Activated naive CD4-positive, alpha-beta T cell treated with anti-CD3 and anti-CD28 coated beads, Interleukin-2, amount 50 U/mL, for 72 hours (primary cell): ENCODE results near the gene CIZ1. TPM values are rescaled to one million over a fixed set of nuclear protein-coding genes. Genes with fewer than 3 reads are reported as not detected.

Experiments
- ATAC-seq, 2 donors: fragments of 150-1000 bp; cut with Tn5 transposase; 2 replicates each; pipeline ENCODE4 v1.10.0; 2021; ENCODE audit warnings: mild to moderate bottlenecking in 2 of 2, moderate library complexity in 2 of 2
- DNase-seq, 2 donors: peaks; one replicate each; pipeline ENCODE4 v3.0.0; 2021 to 2022; ENCODE audit warnings: low spot score in 2 of 2
- H3K27ac Mint-ChIP-seq, 2 donors: one replicate each; pipeline ENCODE4 v1.8.0; 2022; ENCODE audit warnings: mild to moderate bottlenecking in 2 of 2, mixed read lengths in 2 of 2
- H3K36me3 Mint-ChIP-seq, 2 donors: one replicate each; pipeline ENCODE4 v1.8.0; 2022; ENCODE audit warnings: mixed read lengths in 2 of 2
- H3K9me3 Mint-ChIP-seq, 2 donors: one replicate each; pipeline ENCODE4 v1.8.0; 2022; ENCODE audit warnings: mixed read lengths in 2 of 2
- total RNA-seq, 2 donors: library from RNA; stranded (reverse); gene quantifications; one replicate each; pipeline ENCODE4 v1.2.3, GENCODE V29; 2022

Gene CIZ1
- total RNA-seq, 2 donors from 2014 or later = 60.1 to 111 TPM

DNA sequence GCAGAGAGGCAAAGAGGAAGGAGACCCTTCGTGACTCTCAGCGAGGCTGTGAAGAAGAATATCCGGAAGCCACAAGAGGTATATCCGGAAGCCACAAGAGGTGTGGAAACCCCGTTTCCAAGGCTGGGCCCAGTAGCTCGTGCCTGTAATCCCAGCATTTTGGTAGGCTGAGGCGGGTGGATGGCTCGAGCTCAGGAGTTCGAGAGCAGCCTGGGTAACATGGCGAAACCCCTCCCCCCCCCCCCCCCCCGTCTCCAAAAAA is 31.9 kb downstream of the CIZ1 start:
- Mint-ChIP-seq H3K36me3 (peaks cover 0 to 6% of the 10 kb centered on the region in 2 donors), H3K9me3 (no peaks in the 10 kb centered on the region), H3K27ac (peak overlapping the region; percentile 79 to 88)
- peak; percentile 28 to 49 for ATAC-seq
- peak; percentile 34 to 70 for DNase-seq

DNA sequence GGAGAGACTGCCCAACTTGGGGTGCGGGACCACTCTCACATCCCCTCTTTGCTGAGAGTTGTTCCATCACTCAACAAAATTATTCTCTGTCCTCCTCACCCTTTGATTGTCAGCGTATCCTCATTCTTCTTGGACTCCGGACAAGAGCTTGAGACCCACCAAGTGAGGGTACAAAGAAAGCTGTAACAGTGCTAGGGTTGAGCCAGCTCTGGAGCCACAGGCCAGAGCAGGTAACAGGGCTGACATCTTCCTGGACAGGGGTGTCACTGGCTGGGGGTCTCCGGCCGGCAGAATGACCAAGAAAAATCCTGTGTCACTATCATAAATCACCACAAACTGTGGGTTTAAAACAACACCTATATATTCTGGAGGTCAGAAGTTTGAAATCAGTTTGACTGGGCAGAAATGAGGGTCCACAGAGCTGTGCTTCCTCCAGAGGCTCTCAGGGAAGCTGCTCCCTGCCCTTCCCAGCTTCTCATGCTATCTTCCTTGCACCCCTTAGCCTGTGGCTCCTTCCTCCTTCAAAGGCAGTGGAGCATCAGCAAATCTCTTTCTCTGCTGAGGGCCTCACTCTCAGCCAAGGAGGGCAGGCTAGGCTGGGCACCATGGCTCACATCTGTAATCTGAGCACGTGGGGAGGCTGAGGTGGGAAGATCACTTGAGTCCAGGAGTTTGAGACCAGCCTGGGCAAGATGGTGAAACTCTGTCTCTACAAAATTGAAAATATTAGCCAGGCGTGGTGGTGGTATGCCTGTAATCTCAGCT is 35.5 kb downstream of the CIZ1 start:
- H3K36me3 Mint-ChIP-seq = no peaks in the 10 kb centered on the region
- H3K27ac Mint-ChIP-seq = no peak overlapping the region
- DNase-seq (no peak), ATAC-seq (no peak)
- no peaks in the 10 kb centered on the region for H3K9me3 Mint-ChIP-seq

DNA sequence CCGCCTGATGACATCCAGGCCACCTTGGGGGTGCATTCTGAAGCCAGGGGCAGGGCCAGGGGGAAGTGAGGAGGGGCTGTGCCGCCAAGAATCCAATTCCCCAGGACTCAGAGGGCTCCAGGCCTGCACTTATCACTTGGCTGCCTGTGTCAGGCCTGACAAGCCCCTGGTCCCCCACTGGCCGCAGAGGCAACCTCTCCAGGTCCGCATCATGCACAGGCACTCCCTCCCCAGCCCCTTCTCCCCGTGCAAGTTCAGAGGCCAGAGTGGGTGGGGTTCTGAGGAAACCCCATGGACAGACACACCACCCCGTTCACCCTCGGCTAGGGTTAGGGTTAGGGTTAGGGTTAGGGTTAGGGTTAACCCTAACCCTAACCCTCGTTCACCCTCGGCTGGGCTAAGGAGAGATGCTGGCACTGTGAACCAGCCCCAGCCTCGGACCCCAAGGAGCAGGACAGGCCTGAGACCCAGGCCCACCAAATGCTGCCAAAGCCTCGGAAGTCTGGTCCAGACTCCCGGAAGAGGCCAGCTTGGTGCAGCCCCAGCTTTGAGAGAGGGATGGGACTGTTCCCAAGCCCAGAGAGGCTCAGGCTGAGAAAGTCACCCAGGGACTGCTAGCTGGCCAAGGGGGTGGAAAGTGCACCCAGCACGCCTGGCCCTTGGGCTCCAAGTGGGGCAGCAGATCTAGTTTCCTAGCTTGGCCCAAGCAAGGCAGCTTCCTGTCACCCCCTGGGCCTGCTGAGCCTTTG is 37.3 kb downstream of the CIZ1 start:
- ATAC-seq (no peak), DNase-seq (no peak)
- Mint-ChIP-seq H3K9me3 (no peaks in the 10 kb centered on the region), H3K36me3 (no peaks in the 10 kb centered on the region), H3K27ac (no peak overlapping the region)

DNA sequence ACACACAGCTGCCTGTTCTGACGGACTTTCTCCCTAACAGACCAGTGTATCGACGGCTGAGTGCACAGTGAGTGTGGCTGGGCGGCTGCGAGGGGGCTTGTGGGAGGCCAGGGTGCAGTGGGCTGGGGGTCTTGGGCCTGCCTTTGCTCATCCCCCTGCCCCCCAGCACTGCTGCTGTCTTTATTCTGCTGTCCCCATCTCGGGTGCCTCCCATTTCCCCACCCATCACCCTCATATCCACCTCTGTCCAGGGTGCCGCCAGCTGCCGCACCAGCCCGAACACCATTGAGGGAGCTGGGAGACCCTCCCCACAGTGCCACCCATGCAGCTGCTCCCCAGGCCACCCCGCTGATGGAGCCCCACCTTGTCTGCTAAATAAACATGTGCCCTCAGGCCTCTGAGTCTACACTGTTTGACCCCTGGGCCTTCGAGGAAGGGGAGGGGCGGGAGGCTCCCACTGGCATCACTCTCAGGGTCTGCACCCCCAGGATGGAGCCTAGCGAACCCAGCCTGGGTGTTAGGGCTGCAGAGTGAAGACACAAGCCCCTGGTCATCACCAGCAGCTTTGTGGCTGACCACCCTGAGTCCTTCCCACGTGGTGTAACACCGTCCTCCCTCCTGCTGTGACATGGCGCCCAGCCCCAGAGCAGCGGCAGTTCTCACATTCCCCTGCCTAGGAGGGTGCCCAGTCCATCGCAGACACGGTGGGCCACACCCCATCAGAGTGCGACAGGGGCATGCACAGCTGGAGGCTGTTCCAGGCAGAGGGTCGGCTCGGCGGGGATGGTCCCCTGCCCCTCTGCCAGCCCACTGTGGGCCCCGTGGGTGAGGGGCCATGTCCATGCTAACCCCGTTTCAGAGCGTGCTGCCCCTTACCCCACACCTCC is 38.1 kb downstream of the CIZ1 start:
- Mint-ChIP-seq H3K36me3 (no peaks in the 10 kb centered on the region), H3K27ac (no peak overlapping the region), H3K9me3 (no peaks in the 10 kb centered on the region)
- ATAC-seq (no peak), DNase-seq (no peak)

DNA sequence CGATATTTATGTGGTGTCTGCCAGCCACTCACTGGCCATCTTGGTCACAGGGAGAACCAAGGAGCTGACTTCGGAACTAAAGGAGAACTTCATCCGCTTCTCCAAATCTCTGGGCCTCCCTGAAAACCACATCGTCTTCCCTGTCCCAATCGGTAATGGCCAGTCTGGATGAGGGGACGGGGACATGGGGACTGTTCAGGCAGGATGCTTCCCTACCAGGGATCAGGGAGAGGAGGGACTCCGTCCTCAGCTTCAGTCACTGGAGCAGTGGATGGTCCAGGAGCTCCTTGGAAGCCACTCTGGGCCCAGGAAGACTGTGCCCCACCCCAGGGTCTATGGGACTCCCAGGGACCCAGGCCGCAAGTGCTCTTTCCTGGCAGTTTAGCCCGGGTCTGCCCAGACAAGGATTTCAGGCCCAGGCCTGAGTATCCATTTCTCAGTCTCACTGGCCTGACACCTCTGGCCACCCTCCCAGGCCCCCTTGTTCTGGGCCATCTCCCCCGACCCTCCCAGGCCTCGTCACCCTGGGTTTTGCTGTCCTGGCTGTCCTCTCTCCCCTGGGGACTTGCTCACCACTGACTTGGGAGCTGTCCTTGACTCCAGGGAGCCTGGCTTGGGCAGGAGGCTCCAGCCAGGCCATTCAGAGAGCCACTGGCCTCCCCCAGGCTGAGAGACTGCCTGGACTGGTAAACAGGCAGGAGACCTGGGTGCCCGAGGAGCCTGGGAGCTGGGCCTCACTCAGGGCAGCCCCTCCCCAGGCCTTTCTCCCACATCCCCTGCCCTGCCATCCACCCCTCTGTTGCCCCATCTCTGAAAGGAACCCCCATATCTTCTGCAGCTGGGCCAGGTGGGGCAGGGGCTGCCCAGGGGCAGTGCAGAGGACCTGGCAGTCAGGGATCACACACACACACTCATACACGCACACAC is 39.0 kb downstream of the CIZ1 start:
- no peaks in the 10 kb centered on the region for H3K36me3 Mint-ChIP-seq
- DNase-seq (no peak), ATAC-seq (no peak)
- no peak overlapping the region for H3K27ac Mint-ChIP-seq
- no peaks in the 10 kb centered on the region for H3K9me3 Mint-ChIP-seq

DNA sequence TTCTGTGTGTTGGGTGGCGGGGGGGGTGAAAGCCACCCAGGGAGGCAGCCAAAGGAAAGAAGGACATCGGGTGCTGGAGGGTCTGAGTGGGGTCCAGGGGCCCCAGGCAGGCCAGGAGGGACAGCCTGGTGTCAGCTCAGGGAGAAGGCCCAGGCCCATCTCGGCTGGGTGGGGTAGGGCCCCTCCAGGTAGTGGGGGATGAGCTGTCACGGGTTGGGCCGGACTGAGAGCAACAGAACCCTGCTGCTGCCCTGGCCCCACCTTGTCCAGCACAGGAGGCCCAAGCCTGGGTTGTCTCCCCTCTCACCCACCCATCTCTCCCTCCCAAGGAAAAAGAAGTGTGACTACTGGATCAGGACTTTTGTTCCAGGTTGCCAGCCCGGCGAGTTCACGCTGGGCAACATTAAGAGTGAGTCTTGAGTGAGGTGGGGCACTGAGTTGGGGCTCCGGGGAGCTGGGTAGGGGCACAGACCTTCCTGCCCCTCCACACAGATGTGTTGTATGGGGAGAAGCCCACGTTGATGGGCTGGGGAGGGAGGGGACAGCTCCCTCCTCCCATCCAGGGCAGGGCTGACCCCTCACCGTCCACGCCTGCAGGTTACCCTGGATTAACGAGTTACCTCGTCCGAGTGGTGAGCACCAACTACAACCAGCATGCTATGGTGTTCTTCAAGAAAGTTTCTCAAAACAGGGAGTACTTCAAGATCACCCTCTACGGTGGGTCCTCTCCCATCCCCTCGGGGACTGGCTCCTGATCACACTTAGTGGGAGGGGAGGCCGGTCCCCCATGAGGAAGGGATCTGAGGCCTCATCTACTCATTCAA is 39.9 kb downstream of the CIZ1 start:
- ATAC-seq = no peak
- Mint-ChIP-seq H3K27ac (no peak overlapping the region), H3K36me3 (no peaks in the 10 kb centered on the region), H3K9me3 (no peaks in the 10 kb centered on the region)
- no peak for DNase-seq

DNA sequence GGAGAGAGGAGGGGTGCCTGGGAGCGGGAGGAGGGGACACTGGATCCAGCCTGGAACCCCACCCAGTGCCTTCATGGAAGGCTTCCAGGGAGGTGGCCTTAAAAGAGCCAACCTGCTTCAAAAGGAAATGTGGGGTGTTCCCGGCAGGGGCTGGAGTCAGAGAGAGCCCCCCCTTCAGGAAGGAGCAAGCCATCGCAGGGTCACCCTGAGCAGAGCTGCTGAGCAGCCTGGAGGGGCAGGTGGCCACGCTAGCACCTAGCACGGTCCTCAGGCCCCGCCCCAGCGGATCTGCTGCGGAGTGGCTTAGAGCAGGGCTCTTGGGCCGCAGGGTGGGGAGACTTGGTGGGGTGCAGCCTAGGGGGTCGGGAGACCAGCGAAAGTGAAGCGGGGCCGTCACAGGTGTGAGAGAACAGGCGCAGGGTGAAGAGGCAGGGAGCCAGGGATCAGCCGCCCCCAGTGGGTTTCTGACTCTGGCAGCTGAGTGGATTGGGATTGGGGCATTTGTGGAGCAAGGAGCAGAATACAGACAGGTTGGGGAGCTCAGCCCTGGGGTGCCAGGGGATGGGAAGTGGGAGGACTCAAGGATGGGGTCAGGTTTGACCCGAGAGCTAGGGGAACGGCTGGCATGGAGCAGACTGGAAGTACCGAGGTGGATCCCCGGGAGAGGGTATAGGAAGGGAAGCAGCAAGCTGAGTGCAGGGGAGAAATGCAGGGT is 40.6 kb downstream of the CIZ1 start:
- H3K27ac Mint-ChIP-seq = no peak overlapping the region
- H3K36me3 Mint-ChIP-seq = no peaks in the 10 kb centered on the region
- DNase-seq (peak in 1 of 2 donors; percentile 26), ATAC-seq (peak in 1 of 2 donors; percentile 77)
- no peaks in the 10 kb centered on the region for H3K9me3 Mint-ChIP-seq

DNA sequence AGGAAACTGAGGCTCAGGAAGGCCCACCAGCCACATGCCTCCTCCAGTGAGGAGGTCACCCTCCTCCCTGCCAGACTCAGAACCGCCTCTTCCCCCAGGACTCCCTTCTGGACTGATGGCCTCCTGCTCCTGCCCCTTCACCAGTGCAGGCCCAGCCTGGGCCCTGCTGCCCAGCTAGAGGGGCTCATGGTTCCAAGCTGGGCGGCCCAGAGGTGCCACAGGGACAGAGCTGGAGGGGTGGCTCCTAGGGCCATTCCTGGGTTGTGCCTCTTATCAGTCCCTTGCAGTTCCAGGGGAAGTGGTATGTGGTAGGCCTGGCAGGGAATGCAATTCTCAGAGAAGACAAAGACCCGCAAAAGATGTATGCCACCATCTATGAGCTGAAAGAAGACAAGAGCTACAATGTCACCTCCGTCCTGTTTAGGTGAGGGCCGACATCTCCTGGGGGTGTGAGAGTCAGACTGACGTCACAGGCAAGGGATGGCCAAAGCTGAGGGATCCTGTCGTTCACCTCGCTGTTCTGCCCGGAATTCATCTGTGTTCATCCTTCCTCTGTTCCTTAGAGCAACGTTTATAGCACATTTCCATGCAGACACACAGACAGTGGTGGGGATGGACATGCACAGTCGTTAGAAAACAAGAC is 41.3 kb downstream of the CIZ1 start:
- Mint-ChIP-seq H3K27ac (no peak overlapping the region), H3K9me3 (no peaks in the 10 kb centered on the region)

DNA sequence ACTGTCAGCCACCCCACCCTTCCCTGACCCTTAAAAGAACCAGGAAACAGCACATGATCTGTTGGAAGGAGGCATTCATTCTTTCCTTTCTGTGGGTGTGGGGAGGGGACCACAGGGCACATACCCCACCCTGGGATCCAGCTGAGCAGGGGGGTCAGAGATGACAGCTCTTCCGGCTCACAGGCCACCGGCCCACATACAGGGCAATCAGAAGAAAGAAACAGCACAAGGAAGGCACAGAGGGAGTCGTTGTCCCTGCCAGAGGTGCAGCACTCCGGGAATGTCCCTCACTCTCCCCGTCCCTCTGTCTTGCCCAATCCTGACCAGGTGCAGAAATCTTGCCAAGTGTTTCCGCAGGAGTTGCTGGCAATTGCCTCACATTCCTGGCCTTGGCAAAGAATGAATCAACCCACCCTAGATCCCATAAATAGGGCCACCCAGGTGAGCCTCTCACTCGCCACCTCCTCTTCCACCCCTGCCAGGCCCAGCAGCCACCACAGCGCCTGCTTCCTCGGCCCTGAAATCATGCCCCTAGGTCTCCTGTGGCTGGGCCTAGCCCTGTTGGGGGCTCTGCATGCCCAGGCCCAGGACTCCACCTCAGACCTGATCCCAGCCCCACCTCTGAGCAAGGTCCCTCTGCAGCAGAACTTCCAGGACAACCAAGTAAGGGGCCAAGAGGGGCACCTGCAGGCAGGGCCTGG is 42.2 kb downstream of the CIZ1 start, which contains the start of gene LCN2:
TSS of gene LCN2 (plus strand) at position 453 of the 701 bp plus-strand sequence. CDS start at position 526, 73 bp downstream.
- Mint-ChIP-seq H3K36me3 (no peaks in the 10 kb centered on the region), H3K27ac (no peak within 1 kb of the TSS), H3K9me3 (no peaks in the 10 kb centered on the region)
- ATAC-seq = no peak
- no peak for DNase-seq

More for the DNA sequence above, 41.3 kb downstream of the CIZ1 start:
- DNase-seq = no peak
- H3K36me3 Mint-ChIP-seq = no peaks in the 10 kb centered on the region
- peak in 1 of 2 donors; percentile 22 for ATAC-seq

DNA sequence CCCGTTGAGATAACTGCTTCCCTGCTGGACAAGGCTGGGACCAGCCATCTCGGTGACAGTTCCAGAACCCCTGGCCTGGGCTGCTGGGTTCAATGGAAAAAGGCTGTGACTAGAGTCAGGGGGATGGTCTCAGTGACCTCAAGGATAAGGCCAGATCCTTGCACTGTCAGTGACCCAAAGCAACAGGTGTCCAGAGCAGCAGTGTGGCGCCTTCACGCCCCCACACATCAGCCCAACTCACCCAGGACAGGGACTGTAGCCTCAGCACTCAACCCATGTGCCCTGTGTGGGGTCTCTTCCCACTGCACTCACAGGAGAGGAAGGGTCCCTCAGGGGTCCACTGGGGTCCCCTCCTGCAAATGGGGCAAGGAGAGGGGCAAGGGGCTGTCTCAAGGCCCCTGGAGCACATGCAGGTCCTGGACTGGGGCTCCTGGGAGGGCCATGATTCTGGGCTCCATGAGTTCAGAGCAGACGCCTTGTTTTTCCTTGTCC is 42.8 kb downstream of the CIZ1 start:
- no peaks in the 10 kb centered on the region for H3K36me3 Mint-ChIP-seq
- DNase-seq (no peak), ATAC-seq (no peak)
- H3K9me3 Mint-ChIP-seq = no peaks in the 10 kb centered on the region
- no peak overlapping the region for H3K27ac Mint-ChIP-seq

DNA sequence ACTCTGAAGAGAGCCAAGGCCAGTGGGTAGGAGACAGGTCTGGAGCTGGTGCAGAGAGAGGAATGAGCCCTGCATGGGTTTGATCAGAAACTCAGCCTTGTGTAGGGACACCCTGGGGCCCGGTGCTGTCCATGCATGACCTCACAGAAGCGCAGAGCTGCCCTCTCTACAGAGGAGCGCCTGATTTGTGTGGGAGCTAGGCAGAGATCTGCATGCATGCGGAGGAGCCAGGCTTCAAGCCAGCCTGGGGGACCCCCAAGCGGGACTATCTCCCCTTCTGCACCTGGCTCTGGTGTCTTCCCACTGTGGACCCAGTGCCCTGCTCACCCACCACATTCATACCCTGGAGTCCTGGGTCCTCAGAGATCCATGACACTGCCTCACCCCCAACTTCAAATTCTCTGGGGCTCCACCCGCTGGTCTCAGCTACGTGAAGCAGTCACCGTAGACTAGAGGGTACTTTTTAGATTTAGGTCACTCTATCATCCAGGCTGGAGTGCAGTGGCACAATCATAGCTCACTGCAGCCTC is 44.7 kb downstream of the CIZ1 start:
- Mint-ChIP-seq H3K9me3 (no peaks in the 10 kb centered on the region), H3K36me3 (no peaks in the 10 kb centered on the region), H3K27ac (no peak overlapping the region)
- DNase-seq (no peak), ATAC-seq (no peak)

DNA sequence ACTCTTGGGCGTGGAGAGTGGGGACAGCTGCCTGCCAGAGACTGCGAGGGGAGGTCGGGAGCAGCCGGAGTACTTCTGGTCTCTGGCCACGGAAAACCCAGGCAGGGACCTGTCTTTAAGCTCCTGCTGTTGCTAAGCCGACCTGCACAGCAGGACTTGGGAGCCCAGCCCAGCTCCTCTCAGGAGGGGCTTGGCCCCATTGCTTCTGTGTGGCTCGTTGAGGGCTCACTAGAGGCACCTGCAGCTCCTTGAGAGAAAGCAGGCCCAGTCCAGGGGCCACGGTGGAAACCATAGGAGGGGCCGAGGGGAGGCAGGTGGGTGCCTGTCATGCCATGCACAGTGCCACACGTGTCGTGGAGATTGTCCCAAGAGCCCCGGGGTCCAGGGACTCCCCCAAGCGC is 45.4 kb downstream of the CIZ1 start:
- Mint-ChIP-seq H3K36me3 (no peaks in the 10 kb centered on the region), H3K27ac (no peak overlapping the region), H3K9me3 (no peaks in the 10 kb centered on the region)
- no peak for ATAC-seq
- DNase-seq = no peak

DNA sequence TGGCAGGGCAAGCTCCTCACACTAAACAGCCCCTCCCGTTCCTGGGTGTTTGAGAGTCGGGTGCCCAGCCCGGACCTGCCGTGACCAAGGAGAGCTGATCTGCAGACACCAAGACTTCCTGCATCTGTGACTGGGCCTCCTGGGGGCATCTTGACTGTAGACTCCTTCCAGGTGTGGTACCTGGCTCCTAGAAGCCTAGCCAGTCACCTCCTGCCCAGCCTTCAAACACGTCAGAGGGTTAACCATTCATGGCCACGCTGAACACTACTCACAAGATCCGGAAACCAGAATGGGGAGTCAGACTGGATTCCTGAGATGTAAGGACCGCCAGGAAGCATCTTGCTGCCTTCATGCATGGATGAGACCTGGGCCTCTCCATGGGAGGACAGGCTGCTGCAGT is 45.8 kb downstream of the CIZ1 start:
- no peak for DNase-seq
- ATAC-seq = no peak
- no peaks in the 10 kb centered on the region for H3K9me3 Mint-ChIP-seq
- H3K36me3 Mint-ChIP-seq = no peaks in the 10 kb centered on the region
- no peak overlapping the region for H3K27ac Mint-ChIP-seq
